Measurements from ENCODE around the gene CLTA. TPM values are rescaled to one million over a fixed set of nuclear protein-coding genes. Genes with fewer than 3 reads are reported as not detected.

The CLTA gene
- total and polyA plus RNA-seq, 2 donors (not counting 1 experiment from before 2014, with no cell fraction given), result 32.3 to 71.0 TPM

DNA sequence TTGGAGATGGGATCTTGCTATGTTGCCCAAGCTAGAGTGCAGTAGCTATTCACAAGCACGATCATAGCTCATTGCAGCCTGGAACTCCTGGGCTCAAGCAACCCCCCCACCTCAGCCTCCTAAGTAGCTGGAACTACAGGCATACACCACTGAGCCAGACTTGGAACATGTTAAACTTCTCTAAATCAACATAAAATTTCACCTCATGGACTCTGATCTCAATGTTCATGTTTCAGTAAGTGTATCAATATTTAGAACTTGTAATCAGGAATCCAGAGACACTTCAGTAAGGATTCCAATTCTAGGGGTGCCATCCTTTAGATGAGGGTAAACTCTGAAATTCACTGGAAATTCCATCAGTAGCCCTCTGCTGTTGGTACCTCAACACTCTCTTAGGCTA is 60.7 kb downstream of the CLTA start:
- Histone ChIP-seq H3K4me2 (replicated peaks; ENCODE audit: low read depth, low read length, poor library complexity, severe bottlenecking) (no peak overlapping the region), H3K9ac (ENCODE audit: low read length) (no peak overlapping the region), H3K4me1 (ENCODE audit: control insufficient read depth in 2 of 2, insufficient read depth in 2 of 2, low read length in 2 of 2) (peaks cover 6 to 9% of the 10 kb centered on the region in 2 donors), H2AFZ (ENCODE audit: insufficient read depth, low read depth, low read length, poor library complexity, severe bottlenecking) (no peak overlapping the region), H4K20me1 (ENCODE audit: control insufficient read depth, insufficient read depth, low read length, poor library complexity, severe bottlenecking) (peaks cover 48% of the 10 kb centered on the region), H3K79me2 (ENCODE audit: control insufficient read depth, insufficient read depth, low read length) (peaks cover 69% of the 10 kb centered on the region), H3K4me3 (ENCODE audit: control extremely low read depth in 1 of 5, extremely low read depth in 1 of 5, insufficient read depth in 1 of 5, low read depth in 2 of 5, low read length in 4 of 5) (no peak overlapping the region), H3K27me3 (replicated peaks in 1 of 4; ENCODE audit: control extremely low read depth in 1 of 4, control insufficient read depth in 3 of 4, insufficient read depth in 4 of 4, low read length in 3 of 4) (no peaks in the 10 kb centered on the region), H3K9me3 (ENCODE audit: control extremely low read depth in 1 of 3, control insufficient read depth in 2 of 3, insufficient read depth in 1 of 3, low read length in 2 of 3) (no peaks in the 10 kb centered on the region), H3K27ac (ENCODE audit: low read length in 2 of 2) (no peak overlapping the region), H3K36me3 (replicated peaks in 1 of 2; ENCODE audit: control extremely low read depth in 1 of 2, control insufficient read depth in 1 of 2, extremely low read depth in 1 of 2, insufficient read depth in 2 of 2, low read length in 1 of 2) (peaks cover 0 to 10% of the 10 kb centered on the region in 2 experiments)
- Mint-ChIP-seq H3K27me3 (no peaks in the 10 kb centered on the region), H3K9me3 (ENCODE audit: insufficient read depth) (no peaks in the 10 kb centered on the region), H3K4me1 (peaks cover 26% of the 10 kb centered on the region), H3K27ac (no peak overlapping the region), H3K4me3 (no peak overlapping the region)
- no CpG with 5 or more reads among the region's 1 CpG for WGBS (ENCODE audit: insufficient coverage)
- TF ChIP-seq EZH2 (IDR thresholded peaks at IDR 0.05; ENCODE audit: borderline replicate concordance, insufficient read depth, low read depth, low read length, poor library complexity, severe bottlenecking), result no peak
- TF ChIP-seq, protein P1, sequence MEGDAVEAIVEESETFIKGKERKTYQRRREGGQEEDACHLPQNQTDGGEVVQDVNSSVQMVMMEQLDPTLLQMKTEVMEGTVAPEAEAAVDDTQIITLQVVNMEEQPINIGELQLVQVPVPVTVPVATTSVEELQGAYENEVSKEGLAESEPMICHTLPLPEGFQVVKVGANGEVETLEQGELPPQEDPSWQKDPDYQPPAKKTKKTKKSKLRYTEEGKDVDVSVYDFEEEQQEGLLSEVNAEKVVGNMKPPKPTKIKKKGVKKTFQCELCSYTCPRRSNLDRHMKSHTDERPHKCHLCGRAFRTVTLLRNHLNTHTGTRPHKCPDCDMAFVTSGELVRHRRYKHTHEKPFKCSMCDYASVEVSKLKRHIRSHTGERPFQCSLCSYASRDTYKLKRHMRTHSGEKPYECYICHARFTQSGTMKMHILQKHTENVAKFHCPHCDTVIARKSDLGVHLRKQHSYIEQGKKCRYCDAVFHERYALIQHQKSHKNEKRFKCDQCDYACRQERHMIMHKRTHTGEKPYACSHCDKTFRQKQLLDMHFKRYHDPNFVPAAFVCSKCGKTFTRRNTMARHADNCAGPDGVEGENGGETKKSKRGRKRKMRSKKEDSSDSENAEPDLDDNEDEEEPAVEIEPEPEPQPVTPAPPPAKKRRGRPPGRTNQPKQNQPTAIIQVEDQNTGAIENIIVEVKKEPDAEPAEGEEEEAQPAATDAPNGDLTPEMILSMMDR (IDR thresholded peaks at IDR 0.05), result no peak
- ATAC-seq (ENCODE audit: low read depth) (no peak), DNase-seq (no peak)
- ChIA-PET POLR2A (no interaction called here), CTCF (interaction anchor here (0.7 to 7.0 kb wide), 2 partner anchors 78 to 362 kb away, joined by 3 to 115 read pairs; no protein-coding TSS in a partner anchor)
- intact Hi-C loops (cut with micrococcal nuclease), result no loop called here

DNA sequence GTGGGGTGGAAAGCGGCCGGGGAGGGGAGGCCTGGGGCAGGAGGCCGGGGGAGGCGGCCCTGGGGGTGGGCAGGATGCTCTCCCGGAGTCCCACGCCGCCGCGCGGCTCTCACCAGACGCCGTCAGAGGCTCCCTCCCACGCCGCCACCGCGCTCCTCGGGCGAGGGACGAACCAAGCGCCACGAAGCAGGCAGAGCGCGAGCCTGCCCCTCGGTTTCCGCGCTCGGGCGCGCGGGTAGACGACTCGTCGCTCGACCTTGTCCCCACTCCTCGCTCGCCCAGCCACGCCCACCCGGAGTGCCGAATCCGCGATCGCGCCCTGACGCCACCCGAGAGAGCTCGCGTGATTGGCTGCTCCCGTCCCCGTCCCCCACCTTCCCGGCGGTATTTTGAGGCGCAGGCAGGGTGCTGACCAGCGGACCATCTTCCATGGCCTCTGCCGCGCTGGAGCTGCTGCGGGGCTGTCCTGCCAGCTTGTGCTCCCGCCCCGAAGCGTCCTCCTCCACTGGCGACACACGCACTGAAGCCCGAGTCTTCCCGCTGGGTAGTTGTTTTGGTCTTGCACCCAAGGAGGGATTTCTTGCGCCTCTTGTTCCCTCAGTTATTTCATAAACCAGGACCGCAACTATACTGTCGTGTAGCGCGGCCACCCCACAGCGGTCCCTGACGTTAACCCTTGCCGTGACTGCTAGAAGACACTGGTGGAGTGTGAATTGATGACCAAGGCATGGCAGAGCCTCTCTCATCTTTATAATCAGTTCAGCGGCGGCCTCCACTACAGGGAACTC is 67.7 kb downstream of the CLTA start, which contains the start of gene GNE:
Gene GNE (minus strand): TSS at position 241 of the 788 bp plus-strand sequence. CDS start 9,093 bp downstream, outside the sequence.
- H3K36me3 ChIP-seq (replicated peaks in 1 of 2; ENCODE audit: control extremely low read depth in 1 of 2, control insufficient read depth in 1 of 2, extremely low read depth in 1 of 2, insufficient read depth in 2 of 2, low read length in 1 of 2), result no peaks in the 10 kb centered on the region
- ChIA-PET POLR2A (no interaction called here), CTCF (interaction anchor here (0.8 to 2.2 kb wide), 2 partner anchors 70 to 1274 kb away, joined by 3 to 17 read pairs; no protein-coding TSS in a partner anchor)
- no peaks in the 10 kb centered on the region for H3K27me3 ChIP-seq (replicated peaks in 1 of 4; ENCODE audit: control extremely low read depth in 1 of 4, control insufficient read depth in 3 of 4, insufficient read depth in 4 of 4, low read length in 3 of 4)
- H2AFZ ChIP-seq (ENCODE audit: insufficient read depth, low read depth, low read length, poor library complexity, severe bottlenecking), result peak within 1 kb of the TSS; percentile 87
- H3K9me3 ChIP-seq (ENCODE audit: control extremely low read depth in 1 of 3, control insufficient read depth in 2 of 3, insufficient read depth in 1 of 3, low read length in 2 of 3), result no peaks in the 10 kb centered on the region
- 3% methylated on average over 65 of the region's 73 CpGs for WGBS (ENCODE audit: insufficient coverage)
- no peak for TF ChIP-seq EZH2 (IDR thresholded peaks at IDR 0.05; ENCODE audit: borderline replicate concordance, insufficient read depth, low read depth, low read length, poor library complexity, severe bottlenecking)
- TF ChIP-seq, protein P1 (IDR thresholded peaks at IDR 0.05), result no peak
- Mint-ChIP-seq H3K4me1 (peaks cover 17% of the 10 kb centered on the region), H3K27ac (peak within 1 kb of the TSS; percentile 96), H3K27me3 (no peaks in the 10 kb centered on the region), H3K4me3 (peak within 1 kb of the TSS; percentile 99), H3K9me3 (ENCODE audit: insufficient read depth) (no peaks in the 10 kb centered on the region)
- H3K79me2 ChIP-seq (ENCODE audit: control insufficient read depth, insufficient read depth, low read length), result peaks cover 34% of the 10 kb centered on the region
- peak within 1 kb of the TSS; percentile 87 to 94 for H3K27ac ChIP-seq (ENCODE audit: low read length in 2 of 2)
- peak; percentile 97 for DNase-seq
- H3K4me2 ChIP-seq (replicated peaks; ENCODE audit: low read depth, low read length, poor library complexity, severe bottlenecking), result peak within 1 kb of the TSS; percentile 73
- H3K4me1 ChIP-seq (ENCODE audit: control insufficient read depth in 2 of 2, insufficient read depth in 2 of 2, low read length in 2 of 2), result peaks cover 12 to 15% of the 10 kb centered on the region in 2 donors
- intact Hi-C loops (cut with micrococcal nuclease), result loop anchor here (1.0 to 5.0 kb wide), 6 partner anchors 68 to 526 kb away; partner anchors contain the start of genes CLTA, CREB3, GLIPR2 and MELK
- H3K4me3 ChIP-seq (ENCODE audit: control extremely low read depth in 1 of 5, extremely low read depth in 1 of 5, insufficient read depth in 1 of 5, low read depth in 2 of 5, low read length in 4 of 5), result peak within 1 kb of the TSS; percentile 38 to 75 (median 68)
- H4K20me1 ChIP-seq (ENCODE audit: control insufficient read depth, insufficient read depth, low read length, poor library complexity, severe bottlenecking), result peaks cover 8% of the 10 kb centered on the region
- ATAC-seq (ENCODE audit: low read depth), result peak; percentile 82
- peak within 1 kb of the TSS; percentile 66 for H3K9ac ChIP-seq (ENCODE audit: low read length)

All from B cell (primary cell).